ENCODE data around the gene NCF4.

NCF4 gene

DNA sequence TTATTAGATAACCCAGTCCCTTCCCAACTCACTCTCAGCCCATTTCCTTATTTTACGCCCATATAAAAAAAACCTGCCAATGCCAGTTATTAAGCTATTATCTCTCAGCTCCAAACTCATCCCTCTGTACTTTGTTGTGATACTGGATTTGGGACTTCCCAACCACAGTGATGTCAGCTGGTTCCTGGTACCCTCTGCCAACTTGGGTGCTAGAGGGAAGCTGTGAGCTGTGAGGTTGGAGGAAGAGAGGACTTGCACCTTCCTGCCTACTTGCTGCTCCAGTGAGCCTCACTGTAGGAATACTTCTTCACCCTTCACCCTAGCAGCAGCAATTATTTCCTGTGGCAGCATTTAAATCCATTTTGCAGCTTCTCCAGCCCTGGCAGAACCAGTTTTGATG lies 33.5 kb downstream of the NCF4 start:
- DNase-seq (ENCODE audit: low read depth in 2 of 2): no peak

- no peak for DNase-seq (ENCODE audit: low read depth in 2 of 2)
Measured at GRCh38 chr22:36897611-36898010, 36.8 kb downstream of the NCF4 start.

GRCh38 chr22:36898690-36899089 lies 37.9 kb downstream of the NCF4 start:
- no peak for DNase-seq (ENCODE audit: low read depth in 2 of 2)

DNA sequence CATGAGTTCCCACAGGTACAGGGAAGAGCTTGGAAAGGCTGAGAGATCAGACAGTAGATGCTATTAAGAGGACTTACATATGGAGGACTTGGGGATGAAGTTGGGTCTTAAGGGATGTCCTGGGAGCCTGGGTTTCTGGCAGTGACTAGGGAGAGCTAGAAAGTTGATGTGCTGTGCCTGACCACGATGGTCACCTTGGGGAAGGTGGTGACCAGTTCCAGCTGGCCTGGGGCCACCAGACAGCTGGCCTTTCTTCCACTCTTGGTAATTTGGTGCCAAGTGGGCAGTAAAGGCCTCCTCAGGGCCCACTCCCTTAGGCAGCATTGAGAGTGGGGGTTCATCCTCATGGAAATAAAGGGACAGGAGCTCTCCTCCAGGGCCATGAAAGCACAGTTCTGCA lies 38.7 kb downstream of the NCF4 start:
- no peak for DNase-seq (ENCODE audit: low read depth in 2 of 2)

GRCh38 chr22:36900225-36900624 lies 39.4 kb downstream of the NCF4 start:
- DNase-seq (ENCODE audit: low read depth in 2 of 2): no peak

- no peak for DNase-seq (ENCODE audit: low read depth in 2 of 2)
Measured at GRCh38 chr22:36900880-36901279, 40.1 kb downstream of the NCF4 start.

DNA sequence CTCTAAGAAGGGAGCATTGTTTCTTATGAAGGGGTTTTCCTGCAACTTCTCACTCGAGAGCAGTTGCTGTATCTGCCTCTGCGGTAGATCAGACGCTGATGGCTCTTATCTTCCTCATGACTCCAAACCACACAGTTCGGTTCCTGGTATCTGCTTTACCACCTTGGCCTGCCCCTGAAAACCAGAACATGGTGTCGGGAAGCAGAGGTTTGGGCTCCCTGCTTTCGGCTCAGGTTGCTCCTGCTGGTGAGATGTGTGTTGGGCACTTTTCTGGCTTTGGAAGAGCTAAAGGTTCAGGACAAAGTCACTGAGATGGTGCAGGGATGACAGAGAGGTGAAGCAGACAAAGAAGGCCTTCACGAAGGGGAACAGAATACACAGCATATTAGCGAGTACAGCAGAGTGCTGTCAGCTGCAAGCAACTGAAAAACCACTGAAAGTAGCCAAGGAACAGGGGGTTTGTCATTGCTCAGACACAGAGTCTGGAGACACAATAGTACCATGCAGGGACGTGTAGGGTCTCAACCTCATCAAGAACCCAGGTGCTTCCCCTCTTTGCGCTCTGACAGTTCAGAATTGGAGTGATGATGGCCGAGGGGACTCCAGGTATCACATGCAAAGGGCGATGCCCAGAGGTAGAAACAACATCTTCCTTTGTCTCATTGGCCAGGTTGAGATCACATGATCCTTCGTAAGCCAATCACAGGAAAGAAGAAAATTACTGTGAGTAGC lies 40.8 kb downstream of the NCF4 start:
- DNase-seq (ENCODE audit: low read depth in 2 of 2): no peak

DNA sequence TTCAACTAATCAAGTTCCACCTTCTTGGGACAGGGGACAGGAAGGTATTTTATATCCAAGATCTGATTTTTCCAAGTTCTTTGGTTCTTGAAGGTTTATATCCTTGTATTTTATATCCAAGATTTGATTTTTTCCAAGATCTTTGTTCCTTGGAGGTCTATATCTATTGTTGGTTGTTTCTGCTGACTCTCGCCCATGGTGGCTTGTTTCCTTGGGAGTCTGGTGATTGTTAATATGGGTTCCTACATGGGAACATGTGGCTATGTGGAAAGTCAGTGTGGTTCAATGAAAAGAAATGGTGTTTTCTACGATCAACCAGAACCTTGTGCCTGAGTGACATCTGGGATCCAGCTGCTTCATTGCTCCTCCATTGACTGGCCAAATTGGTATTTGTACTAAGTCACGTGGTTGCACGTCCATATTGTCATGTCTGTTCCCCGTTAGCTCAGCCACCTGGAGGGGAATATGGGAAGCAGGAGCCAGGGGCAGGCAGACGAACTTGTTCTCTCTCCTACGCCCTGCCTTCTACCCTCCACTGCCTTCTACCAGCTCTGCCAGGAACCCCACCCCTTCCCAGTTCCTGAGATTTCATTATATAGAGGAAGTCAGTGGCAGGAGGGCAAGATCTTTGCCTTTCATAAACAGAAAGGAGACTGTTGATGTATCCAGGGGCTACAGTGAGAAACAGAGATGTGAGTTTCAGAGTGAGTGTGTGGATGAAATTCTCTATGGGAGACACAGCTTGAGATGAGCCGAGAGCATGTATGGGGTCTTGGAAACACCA lies 41.5 kb downstream of the NCF4 start:
- no peak for DNase-seq (ENCODE audit: low read depth in 2 of 2)

DNA sequence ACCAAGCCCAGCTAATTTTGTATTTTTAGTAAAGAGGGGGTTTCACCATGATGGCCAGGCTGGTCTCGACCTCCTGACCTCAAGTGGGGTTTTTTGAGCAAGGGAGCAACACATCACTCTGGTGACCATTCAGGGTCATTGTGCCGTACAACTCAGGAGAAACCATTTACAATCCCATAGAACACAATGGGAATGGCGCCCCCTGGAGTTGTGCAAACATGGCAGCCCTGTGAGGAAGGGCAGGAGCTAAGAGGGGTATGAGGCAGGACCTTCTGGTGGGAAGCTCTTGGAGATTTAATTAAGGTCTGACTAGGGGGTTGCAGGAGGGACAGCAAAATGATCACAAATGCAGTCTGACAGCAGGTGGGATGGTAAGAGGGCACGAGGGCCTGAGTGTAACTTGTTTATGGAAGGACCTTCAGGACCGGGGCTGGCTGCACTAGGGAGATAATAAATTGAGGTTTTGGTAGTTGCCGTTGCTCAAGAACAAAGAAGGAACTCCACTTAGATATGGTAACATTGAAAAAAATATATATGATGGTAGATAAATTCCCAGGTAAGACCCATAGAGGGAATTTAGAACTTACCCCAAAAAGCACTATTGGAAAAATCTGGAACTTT lies 43.6 kb downstream of the NCF4 start:
- DNase-seq (ENCODE audit: low read depth in 2 of 2): no peak

GRCh38 chr22:36907253-36908195 lies 46.7 kb downstream of the NCF4 start:
- no peak for DNase-seq (ENCODE audit: low read depth in 2 of 2)

GRCh38 chr22:36910461-36910860 lies 49.7 kb downstream of the NCF4 start:
- no peak for DNase-seq (ENCODE audit: low read depth in 2 of 2)

DNA sequence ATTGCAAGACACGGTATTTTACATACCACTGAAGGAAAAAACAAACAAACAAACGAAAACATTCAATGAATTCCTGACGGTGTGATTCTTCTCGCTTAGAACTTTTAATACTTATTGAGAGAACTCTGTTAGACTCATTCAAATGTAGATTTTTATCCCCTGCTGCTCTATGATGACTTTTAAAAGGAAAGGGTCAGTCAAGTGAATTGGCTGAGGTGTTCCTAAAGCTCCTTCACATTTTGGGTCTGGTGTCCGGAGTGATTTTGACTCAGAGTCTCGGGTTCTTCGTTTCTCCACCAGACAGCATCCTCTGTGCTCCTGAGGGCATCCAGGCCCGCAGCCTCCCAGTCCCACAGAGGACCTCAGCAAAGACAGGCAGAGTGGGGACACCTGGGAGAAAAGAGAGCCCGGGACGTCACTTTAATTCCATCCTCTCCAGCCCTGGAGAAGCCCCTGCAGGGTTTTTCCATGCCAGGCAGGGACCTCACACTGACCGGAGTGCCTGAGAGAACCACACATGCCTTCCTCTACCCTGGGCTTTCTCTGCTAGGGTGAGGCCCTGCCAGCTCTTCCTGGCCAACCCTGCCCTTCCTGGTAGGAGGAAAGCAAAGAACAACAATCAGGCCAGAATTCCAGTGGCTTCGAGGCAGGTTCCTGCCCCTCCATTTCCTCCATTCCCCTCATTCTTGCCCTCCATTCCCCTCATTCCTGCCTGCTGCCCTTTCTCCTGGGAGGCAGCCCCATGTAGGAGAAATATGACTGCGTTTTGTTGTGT lies 51.3 kb downstream of the NCF4 start:
- DNase-seq (ENCODE audit: low read depth in 2 of 2): no peak

GRCh38 chr22:36912694-36913426 lies 52.1 kb downstream of the NCF4 start:
- DNase-seq (ENCODE audit: low read depth in 2 of 2): no peak

DNA sequence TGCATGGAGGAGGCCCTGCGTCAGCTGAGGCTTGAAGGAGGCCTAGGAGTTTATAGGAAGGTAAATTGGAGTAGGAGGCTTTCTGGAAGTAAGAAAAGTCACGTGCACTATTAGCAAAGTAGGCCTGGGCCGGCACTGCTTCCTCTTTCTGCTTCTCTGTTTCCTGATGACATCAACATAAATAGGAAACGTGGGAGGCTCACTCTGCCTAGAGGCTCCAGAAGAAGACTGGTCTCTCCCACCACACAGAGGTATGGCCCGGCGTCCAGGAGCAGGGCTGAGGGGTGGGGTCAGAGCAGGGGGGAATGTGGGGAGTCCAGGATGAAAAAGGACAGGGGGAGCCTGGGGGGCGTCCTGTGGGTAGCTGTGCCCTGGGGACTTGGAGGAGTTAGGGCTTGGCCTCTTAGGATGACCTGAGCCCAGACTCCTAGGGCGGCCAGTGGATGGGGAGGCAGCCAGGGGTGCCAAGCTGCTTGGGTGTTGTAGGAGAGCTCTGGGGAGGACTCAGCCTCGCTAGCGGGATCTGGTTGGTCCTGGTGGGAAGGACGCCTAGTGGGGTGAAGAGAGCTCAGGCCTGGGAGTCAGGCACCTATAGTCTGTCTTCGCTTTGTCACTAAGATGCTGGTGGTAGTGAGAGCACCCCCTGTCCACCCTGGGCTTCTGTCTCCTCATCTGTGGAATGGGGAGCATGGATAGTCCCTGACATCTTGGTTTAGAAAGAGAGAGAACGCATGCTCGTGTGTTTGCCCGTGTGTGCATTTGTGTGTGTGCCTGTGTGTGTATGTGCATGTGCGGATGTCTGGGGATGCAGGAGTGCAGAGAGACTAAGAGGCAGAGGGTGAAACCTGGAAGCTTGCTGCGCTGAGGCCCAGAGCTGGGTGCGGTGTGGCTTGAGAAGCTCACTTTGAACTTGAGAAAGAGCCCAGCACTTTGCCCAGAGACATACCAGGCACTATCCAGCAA lies 52.9 kb downstream of the NCF4 start, which contains the start of gene CSF2RB:
CSF2RB (plus strand) TSS at position 202 of the 963 bp plus-strand sequence. CDS start 8,580 bp downstream, outside the sequence.
- no peak for DNase-seq (ENCODE audit: low read depth in 2 of 2)

GRCh38 chr22:36914390-36914752 lies 53.6 kb downstream of the NCF4 start:
- DNase-seq (ENCODE audit: low read depth in 2 of 2): no peak

- DNase-seq (ENCODE audit: low read depth in 2 of 2): no peak
Measured at GRCh38 chr22:36916034-36916433, 55.2 kb downstream of the NCF4 start.

DNA sequence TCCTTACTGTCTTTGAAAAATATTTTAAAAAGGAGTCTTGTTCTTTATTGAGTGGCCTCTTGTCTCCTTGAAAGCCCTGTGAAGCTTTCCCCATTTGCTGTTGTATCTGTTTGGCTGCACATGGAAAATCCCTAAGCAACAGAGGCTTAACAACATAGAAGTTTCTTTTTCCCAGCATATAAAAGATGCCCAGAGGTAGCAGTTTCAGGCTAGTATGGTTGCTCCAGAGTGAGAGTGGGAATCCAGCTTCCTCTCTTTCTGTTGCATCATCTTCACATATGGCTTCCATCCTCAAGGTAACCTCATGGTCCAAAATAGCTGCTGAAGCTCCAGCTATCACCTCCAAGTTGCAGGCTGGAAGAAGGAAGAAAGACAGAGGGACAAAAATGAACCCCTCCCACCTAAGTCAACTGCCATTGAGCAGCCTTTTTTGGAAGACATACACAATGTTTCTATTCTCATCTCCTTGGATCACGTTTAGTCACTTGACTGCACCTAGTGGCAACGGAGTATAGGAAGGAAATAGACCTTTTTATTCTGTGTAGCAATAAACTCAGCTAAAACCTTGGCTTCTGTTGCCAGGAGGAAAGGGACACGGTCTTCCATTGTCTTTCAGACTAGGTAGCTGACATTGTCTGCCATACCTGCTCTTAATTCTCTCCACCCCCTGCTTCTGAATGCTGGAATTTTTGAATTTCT lies 57.9 kb downstream of the NCF4 start:
- DNase-seq (ENCODE audit: low read depth in 2 of 2): no peak

DNA sequence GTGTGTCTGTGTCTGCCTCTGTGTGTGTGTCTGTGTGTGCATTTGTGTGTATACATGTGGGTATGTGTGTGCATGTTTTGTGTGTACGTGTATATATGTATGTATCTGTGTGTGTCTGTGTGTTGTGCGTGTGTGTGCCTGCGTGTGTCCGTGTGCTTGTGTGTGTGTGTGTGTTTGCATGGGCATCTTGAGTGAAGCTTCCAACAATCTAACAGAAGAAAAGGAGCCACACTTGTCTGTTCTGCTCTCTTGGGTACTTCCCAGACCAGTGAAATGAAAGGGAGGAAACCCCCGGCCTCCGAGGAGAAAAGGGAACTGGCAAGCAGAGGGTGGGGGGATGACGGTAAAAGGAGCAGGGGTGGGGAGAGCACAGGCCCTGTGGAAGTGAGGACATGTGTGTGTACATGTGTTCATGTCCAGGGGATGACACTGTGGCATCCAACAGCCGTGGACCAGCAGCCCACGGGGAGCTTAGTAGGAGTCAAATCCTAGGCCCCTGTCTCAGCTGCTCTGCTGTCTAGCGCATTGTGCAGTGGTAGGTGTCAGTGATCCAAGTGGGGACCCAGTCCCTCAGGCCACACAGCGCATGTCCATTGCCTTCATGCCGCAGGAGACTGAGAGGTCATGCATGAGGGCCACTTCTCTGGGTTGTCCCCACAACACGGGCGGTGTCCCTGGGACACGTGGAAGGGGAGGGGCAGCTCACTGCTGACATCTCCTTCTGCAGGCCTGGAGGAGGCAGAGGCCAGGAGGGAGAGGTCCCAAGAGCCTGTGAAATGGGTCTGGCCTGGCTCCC lies 60.7 kb downstream of the NCF4 start:
- no peak for DNase-seq (ENCODE audit: low read depth in 2 of 2)

Data from stimulated activated CD4-positive, alpha-beta T cell treated with anti-CD3 and anti-CD28 coated beads, Interleukin-1b, Interleukin-23, amount 100 ng/mL, for 1 hour (primary cell).